HG03060 (cell line): ENCODE data around the gene AGBL1.

Experiments
- ATAC-seq: cut with Tn5 transposase; IDR thresholded peaks from one replicate; pipeline ENCODE4 v1.9.1; 2021; ENCODE audit warnings: low read depth, moderate number of reproducible peaks; ENCODE audit not compliant: unreplicated experiment

The AGBL1 gene

GRCh38 chr15:86892774-86893449 is 813.2 kb downstream of the AGBL1 start:
- ATAC-seq: no peak

GRCh38 chr15:86894269-86894668 is 814.6 kb downstream of the AGBL1 start:
- no peak for ATAC-seq

- ATAC-seq: no peak
Measured at GRCh38 chr15:86903642-86904421, 824.2 kb downstream of the AGBL1 start.

- ATAC-seq: no peak
Measured at GRCh38 chr15:86905625-86906256, 826.1 kb downstream of the AGBL1 start.

GRCh38 chr15:86906376-86906775 is 826.7 kb downstream of the AGBL1 start:
- ATAC-seq: no peak

DNA sequence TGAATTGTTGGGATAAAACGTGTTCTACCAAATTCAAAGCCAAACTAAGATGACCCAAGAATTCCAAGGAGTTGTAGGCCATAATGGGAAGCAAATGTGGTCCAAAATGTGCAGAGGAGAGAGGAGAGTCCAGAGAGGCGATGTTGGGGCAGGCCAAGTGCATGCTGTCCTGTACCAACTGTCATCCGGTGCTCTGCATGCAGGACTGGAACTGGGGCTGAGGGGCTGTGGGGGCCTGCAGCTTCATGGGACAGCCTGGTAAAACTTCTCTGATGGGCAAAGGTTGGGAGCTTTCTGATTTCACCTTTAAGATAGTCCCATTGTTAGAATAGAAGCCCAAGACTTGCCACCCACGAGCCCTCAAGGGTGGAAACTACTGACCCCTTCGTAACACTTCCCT is 831.4 kb downstream of the AGBL1 start:
- ATAC-seq: no peak

DNA sequence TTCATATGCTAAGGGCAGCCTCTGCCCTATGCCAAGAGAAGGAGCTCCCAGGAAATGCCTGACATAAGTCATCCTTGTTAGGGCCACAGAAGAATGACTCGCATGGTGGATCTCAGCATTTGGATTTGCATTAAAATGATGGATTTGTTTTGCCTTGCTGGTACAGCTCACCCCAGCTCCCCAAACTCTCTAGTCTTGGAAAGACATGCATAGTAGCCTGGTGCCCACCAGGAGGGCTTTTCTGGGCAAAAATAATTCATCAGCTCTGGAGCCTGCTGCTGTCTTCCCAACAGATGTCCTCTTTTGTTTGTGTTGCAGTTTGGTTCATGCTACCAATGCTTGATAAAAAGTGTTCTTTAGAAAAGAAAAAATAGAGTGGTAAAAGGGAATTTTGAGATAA is 833.0 kb downstream of the AGBL1 start:
- no peak for ATAC-seq

GRCh38 chr15:86915811-86916331 is 836.2 kb downstream of the AGBL1 start:
- ATAC-seq: no peak

- no peak for ATAC-seq
Measured at GRCh38 chr15:86916671-86917360, 837.1 kb downstream of the AGBL1 start.

DNA sequence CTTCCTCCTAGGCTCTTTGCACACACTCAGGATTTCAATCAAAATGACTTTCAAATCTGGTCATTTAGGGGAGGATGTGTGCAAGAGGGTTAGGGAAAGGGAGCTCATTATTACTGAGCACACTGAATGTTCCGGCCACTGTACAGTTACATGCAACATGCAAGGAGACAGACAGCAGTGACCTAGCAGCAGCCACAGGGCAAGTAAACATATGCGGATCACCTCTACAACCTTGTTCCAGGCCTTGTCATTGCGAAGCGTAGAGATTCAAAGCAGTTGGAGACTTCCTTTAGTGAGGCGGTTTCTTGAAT is 837.6 kb downstream of the AGBL1 start:
- no peak for ATAC-seq

DNA sequence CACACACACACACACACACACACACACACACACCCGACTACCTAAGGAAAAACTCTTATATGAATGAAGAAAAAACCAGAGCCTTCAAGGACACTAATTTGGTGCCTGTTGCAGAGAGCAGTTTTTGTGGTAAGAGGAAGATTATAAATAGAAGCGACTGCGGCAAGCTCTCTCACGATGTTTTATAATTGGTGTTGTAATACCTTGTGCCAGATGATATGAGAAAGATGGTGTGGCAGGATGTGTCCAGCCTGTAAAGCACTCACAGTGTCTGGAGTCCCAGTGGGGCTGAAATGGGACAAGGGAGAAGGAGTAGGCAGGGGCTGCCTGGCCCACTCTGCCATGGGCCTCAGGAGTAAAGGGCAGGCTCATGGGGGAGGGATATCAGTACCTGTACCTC is 839.9 kb downstream of the AGBL1 start:
- ATAC-seq: no peak

DNA sequence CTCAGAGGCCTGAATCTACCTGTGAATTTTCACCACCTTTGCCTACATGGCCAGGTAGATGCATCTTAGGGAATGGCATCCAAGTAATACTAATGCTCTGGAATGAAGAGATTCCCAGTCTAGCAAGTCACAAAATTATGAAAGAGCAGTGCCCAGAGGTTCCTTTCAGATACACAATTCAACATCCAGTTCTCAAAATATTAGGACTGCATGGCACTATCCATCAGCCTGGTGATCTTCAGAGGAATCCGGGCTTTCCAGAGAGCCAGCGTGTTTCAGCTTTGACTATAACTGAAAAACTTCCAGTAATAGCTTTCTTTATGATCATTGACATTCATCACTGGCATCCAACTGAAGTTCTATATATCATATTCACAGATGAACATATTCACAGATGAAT is 849.8 kb downstream of the AGBL1 start:
- no peak for ATAC-seq

DNA sequence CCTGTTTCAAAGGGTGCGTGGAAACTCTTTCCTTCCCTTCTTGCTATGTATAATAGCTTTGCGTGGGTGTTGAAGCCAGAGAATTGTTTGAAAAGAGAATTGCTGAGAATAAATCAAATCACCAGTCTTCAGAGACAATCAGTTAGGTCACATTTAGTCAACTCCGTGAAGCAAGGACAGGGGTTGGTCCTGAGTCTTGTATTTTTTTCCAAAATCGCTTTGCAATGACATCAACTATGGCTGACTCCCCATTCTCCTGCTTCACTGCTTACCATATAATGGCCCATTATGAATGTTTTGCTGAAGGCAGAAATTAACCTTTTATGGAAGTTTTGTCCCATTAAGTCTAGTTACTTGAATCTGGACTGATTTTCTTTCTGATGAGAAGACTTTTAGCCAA is 852.8 kb downstream of the AGBL1 start:
- no peak for ATAC-seq

- ATAC-seq: no peak
Measured at GRCh38 chr15:86935841-86936240, 856.2 kb downstream of the AGBL1 start.

DNA sequence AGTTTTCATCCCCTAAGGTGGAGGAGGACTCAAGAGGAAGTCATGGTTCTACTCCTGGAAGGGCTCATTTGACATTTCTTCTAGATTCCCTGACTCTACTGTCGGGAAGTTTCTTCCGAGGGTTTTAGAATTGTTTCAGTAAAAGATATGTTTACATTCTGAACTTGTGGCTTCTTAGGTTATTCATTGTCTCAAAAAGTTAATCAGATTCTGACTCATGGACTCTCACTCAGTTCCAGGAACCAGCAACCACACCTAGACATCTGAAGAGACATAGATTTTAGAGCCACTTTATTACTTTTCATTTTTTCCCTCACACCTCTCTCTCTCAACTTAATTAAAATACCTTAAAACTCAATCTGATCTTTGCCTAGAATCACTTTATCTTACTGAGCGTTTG is 862.6 kb downstream of the AGBL1 start:
- ATAC-seq: no peak

DNA sequence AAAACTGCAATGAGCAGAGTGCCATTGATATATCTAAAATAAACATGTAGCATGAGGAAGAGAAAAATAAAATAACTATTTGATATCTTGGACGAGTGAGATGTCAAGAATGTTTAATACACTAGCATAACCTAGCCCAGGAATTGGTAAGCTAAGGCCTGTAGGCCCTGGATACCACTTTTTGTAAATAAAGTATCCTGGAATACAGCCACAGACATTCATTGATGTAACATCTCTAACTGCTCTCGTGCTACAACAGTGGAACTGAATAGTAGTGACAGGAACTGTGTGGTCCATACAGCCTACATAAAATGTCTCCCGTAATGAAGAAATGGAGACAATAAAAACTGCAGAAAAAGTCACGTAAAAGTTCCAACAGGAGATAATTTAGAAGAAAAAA is 869.0 kb downstream of the AGBL1 start:
- no peak for ATAC-seq

DNA sequence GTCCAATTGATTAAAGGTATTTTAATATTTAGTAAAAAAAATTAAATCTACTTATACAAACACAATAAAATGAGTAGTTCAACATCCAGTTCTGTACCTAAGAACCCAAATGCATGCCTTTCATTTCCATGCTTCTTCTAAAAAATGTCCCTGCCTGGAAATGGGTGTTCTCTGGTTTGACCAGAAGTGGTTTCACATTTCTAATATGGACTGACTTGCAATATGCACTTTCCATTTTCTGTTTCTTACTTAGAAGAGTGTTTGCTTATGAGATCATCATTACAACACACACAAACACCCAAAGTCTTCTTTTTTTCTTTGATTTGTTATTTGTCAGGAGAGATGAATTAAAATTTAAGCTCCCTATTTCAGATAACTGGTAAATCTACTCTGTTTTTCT is 879.6 kb downstream of the AGBL1 start:
- no peak for ATAC-seq

DNA sequence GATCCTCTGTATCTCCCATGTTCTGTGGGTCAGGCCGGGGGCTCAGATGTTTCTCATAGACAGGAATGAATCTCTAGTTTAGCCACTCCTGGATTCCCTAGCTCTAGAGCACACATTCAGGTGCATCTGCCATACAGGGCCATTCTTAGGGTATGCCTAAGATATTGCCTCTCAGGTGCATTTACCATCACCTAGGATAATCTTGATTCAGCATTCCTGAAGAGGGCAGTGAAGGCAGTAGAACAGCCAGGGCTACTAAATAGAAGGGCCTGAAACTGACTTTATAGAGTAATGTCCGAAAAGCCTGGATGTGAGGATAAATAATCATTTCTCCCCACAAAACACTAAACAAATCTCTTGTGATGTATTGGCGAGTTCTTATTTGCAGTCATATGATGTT is 882.0 kb downstream of the AGBL1 start:
- ATAC-seq: no peak

GRCh38 chr15:86964271-86964670 is 884.6 kb downstream of the AGBL1 start:
- ATAC-seq: no peak

DNA sequence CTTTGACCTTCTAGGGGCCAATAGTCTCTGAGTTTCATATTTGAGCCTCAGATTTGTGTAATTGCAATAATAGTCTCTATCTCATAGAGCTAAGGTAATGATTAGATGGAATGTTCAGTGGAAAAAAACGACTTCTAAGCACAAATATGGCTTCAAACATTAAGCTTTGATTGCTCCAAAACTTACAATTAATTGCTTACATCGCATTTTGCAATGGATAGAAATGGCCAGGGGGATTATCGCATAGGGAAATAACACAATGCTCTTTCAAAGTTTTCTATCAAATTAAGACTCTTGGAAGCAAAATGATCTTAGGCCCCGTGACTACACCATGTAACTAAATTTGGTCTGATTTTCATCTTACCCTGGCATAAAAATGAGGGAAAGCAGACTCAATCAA is 888.6 kb downstream of the AGBL1 start:
- no peak for ATAC-seq

GRCh38 chr15:86969364-86969763 is 889.7 kb downstream of the AGBL1 start:
- no peak for ATAC-seq
